Measurements from ENCODE around the gene FAM193A.

Gene FAM193A

GRCh38 chr4:2765832-2766526 is 229.5 kb downstream of the FAM193A start:
- no peak for TF ChIP-seq CTCF (IDR thresholded peaks at IDR 0.05)

- TF ChIP-seq CTCF (IDR thresholded peaks at IDR 0.05), result no peak
Observed at GRCh38 chr4:2767046-2767704, 230.7 kb downstream of the FAM193A start.

- TF ChIP-seq CTCF (IDR thresholded peaks at IDR 0.05), result no peak
Observed at GRCh38 chr4:2767705-2768074, 231.2 kb downstream of the FAM193A start.

GRCh38 chr4:2768124-2768523 is 231.7 kb downstream of the FAM193A start:
- TF ChIP-seq CTCF (IDR thresholded peaks at IDR 0.05), result no peak

GRCh38 chr4:2768921-2769336 is 232.5 kb downstream of the FAM193A start:
- no peak for TF ChIP-seq CTCF (IDR thresholded peaks at IDR 0.05)

- TF ChIP-seq CTCF (IDR thresholded peaks at IDR 0.05), result no peak
Observed at GRCh38 chr4:2771264-2771663, 234.8 kb downstream of the FAM193A start.

GRCh38 chr4:2781911-2782310 is 245.5 kb downstream of the FAM193A start:
- TF ChIP-seq CTCF (IDR thresholded peaks at IDR 0.05), result no peak

All from LNCAP (cell line).